Left renal cortex interstitium (tissue), 4 donors: ENCODE results near the gene ARHGAP29. TPM values are rescaled to one million over a fixed set of nuclear protein-coding genes. Genes with fewer than 3 reads are reported as not detected.

Source experiments
- DNase-seq, 4 donors: peaks; one replicate each; pipeline ENCODE4 v3.0.0-alpha.2; 2013; ENCODE audit warnings: low read depth in 4 of 4, low spot score in 2 of 4, missing footprints in 1 of 4
- polyA plus RNA-seq, 4 donors: library from polyadenylated mRNA; unstranded; fragments of 120-200 nt; gene quantifications; one replicate each; pipeline ENCODE4 v1.2.1, GENCODE V29; 2013; ENCODE audit not compliant: insufficient read length in 4 of 4

Gene ARHGAP29
- polyA plus RNA-seq, 4 donors, result 69.1 to 90.7 (median 80.4) TPM

DNA sequence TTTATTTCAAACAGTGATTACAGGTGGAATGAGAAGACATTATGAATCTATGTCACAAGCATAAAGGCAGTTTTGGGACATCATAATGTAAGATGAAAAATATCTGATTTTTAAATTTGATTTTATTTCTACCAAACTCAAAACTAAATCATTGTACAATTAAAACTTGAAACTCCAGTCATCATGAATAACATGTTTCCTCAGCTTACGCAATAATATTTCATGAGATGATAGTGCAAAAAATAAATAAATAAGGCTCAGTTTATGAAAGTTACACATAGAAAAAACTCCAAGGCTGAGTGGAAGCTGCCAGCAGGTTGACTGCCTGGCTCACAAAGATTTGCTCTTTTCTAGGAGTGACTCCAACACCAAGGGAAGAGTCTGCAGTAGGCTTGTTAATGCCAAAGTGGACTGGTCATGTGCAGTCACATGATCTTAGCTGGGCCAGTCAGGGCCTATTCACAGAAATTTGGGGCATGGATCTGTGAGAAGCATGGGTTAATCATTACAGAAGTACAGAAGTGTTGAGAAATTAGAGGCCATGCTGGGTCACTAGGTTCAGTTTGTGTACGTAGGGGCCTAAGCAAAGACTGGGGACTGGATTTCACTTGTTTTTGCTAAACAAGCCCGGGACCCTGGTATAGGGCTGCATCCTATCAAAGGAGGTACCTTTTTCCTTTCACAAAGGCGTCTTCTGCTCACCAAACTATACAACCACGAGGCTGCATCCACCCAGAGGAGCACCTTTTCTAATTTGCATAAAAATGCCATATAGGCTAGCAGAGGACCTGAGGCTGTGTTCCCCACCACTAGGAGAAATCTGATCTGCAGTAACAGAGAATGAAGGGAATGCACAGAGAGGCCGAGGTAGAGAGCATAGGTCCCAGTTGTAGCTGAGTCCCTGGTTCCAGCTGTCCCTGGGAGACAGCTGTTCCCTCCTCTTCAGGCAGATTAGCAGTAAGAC lies 111.6 kb downstream of the ARHGAP29 start:
- DNase-seq, result no peak

DNA sequence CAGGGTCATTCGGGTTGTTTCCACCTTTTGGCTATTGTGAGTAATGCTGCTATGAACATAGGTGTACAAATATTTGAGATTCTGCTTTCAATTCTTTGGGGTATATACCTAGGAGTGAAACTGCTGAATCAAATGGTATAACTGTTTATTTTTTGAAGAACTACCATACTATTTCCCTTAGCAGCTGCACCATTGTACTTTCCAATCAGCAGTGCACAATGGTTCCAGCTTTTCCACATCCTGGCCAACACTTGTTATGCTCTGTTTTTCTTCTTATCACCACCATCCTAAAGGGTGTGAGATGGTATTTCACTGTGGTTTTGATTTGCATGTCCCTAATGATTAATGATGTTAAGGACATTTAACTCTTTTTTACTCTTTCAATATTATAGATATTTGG lies 112.8 kb downstream of the ARHGAP29 start:
- no peak for DNase-seq

DNA sequence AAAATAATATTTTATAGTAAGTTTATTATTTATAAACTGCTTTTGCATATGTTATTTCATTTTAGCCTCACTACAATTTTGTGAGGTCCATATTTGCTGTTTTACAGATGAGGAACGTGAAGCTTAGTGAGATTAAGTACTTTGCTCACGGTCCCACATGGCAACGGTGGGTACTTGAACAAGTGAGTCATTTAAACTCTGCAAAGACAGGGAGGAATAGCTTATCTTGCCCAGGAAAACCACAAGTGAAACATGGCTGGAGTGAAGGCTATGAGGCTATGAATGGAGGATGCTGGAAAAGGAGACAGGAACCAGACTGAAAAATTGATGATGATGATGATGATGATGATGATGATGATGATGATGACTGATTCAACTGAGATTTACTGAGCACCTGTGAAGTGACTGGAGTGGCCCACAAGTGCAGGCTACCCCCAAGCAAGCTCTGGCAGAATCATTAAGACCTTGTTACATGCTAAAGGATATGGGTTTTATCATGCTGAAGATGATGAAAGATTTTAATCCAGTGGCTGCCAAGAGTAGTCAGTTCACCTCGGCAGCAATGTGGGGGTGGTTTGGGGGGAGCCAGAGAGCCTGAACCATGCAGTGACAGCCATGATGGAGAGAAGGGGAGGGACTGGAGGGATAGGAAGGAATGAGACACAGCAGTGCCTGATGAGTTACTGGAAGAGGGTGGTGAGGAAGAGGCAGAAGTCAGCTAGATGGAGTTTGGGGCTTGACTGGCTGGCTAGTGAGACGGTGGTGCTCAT lies 115.0 kb downstream of the ARHGAP29 start:
- DNase-seq, result no peak

Other genes with a start within 250 kb of the ARHGAP29 start
- gene ABCA4, start 116.4 kb downstream of the ARHGAP29 start, polyA plus RNA-seq, result 10 to 100 TPM in 2 of 4 donors, 1 to 10 TPM in 2; 4.7 to 13.2 (median 9.1) TPM
- gene ABCD3, start 180.8 kb upstream of the ARHGAP29 start, polyA plus RNA-seq, result 10 to 100 TPM; 59.2 to 74.4 (median 66.9) TPM